HG03175 (cell line): ENCODE results near the gene PIM3.
"Not testable (repeated sequence)": the region's sequence is repeated elsewhere in the genome, so short reads cannot be mapped to it uniquely, and the experiment has no call there.

Source experiments
- ATAC-seq: cut with Tn5 transposase; IDR thresholded peaks from one replicate; pipeline ENCODE4 v1.9.1; 2021; ENCODE audit warnings: mild to moderate bottlenecking, moderate library complexity; ENCODE audit not compliant: unreplicated experiment

Gene PIM3

GRCh38 chr22:49981799-49982198, 21.2 kb downstream of the PIM3 start:
- ATAC-seq = not testable (repeated sequence)

DNA sequence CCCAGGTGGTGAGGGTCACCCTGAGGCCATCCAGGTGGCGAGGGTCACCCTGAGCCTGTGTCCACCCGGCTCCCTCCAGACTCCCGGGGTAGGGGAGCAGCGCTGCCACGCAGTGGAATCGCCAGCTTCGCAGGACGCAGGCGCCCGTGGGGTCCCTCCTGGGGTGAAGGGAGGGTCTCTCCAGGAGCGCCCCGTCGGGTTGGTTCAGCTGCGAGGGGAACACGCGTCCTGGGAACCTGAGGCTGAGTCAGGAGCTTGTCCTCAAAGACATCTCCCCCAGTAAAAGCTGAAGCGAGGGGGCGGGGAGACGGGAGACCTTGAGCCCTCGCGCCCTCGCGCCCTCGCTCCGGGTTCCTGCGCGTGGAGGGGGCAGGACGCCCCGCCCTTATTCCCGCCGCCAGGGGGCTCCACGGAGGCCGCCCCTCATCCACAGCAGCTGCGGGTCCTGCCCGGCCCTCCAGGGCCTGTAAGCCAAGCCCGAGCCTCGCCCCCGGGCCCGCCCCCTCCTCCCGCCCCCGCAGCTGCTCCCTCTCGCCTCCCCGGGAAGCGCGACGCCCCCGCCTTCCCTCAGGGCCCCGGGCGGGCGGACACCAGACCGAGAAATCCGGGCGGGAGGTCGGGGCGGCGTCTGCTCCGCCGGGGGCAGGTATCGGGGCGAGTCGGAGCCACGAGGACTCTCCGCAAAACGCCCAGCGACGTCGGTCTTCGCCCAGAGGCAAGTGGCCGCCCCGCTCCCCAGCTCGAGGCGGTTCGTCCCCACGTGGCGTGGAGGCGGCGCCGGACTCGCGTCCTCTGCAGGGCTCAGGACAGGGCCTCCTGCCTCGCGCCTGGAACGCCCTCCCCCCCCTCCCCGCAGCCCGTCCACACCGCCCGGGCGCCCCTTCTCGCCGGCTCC, 22.8 kb downstream of the PIM3 start:
- no peak for ATAC-seq

DNA sequence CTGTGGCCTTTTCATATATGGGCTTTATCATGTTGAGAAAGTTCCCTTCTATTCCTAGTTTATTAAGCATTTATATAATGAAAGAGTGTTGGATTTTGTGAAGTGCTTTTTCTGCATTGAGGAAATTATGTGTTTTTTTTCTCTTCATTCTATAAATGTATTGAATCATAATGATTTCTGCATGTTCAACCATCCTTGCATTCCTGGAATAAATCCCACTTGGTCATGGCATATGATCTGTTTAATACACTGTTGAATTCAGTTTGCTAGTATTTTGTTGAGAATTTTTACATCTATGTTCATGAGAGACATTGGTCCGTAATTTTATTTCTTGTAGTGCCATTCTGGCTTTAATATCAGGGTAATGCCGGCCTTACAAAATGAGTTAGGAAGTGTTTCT, 25.8 kb downstream of the PIM3 start:
- ATAC-seq = no peak

DNA sequence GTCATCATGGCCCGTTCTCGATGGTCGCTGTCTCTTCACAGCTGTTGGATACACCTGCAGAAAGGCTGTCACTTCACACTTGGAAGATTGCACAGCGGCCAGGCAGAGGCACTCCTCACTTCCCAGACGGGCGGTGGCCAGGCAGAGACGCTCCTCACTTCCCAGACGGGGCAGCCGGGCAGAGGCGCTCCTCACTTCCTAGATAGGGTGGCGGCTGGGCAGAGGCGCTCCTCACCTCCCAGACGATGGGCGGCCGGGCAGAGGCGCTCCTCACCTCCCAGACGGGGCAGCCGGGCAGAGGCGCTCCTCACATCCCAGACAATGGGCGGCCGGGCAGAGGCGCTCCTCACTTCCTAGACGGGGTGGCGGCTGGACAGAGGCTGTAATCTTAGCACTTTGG, 29.3 kb downstream of the PIM3 start:
- ATAC-seq = not testable (repeated sequence)

GRCh38 chr22:49991167-49991566, 30.6 kb downstream of the PIM3 start:
- no peak for ATAC-seq

DNA sequence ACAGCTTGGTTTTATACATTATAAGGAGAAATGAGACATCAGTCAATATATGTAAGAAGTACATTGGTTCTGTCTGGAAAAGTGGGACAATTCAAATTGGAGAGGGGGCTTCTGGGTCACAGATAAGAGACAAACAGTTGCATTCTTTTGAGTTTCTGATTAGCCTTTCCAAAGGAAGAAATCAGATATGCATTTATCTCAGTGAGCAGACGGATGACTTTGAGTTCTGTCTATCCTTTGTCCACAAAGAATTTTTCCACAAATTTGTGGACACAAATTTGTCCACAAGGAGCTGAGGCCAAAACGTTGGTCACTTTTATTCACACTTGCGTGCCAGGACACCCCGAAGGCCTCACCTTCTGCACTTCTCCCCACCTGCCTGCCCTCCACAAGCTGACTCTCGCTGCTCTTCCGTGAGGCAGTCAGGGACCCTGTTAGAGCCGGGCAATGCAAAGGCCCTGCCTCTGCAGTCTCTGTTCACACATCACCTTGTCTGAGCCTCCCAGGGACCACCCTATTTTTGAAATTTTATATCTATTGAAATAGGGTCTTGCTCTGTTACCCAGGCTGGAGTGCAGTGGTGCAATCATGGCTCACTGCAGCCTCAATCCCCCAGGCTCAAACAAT, 31.4 kb downstream of the PIM3 start:
- ATAC-seq = no peak

DNA sequence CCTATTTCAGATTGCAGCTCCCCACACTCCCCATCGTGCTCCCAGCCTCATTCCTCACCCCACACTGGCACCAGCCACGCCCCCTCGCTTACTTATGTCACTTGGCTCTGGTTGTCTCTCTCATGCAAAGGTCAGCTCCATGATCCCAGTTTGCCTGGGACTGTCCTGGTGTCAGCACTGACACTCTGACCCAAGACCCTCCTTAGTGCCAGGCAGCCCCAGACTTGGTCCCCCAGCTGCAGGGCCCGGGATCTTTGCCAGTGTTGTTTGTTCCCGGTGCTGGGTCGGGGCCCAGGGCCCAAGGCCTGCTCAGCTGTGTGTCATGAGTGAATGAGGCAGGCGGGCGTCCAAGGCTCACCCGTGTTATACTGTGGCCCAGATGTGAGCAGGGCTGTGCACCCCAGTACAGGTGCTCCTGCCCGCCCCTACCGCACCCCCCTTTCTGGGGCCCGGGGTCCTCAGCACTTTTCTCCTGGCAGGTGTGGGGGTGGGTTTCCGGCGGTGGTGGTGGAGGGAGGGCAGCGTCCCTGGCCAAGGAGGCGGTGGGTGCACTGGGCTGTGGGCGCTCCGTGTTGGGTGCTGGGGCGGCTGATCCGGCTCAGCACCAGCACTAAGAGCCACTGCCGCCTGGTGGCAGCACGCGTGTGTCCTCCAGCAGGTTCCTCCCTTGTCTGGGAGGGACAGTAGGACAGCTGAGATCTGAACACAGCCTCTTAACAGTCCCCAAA, 32.5 kb downstream of the PIM3 start:
- ATAC-seq = no peak

- no peak for ATAC-seq
Observed at GRCh38 chr22:49993649-49994360, 33.2 kb downstream of the PIM3 start.

GRCh38 chr22:49994361-49995040, 33.9 kb downstream of the PIM3 start:
- ATAC-seq = no peak

- ATAC-seq = no peak
Observed at GRCh38 chr22:49995041-49995360, 34.4 kb downstream of the PIM3 start.

GRCh38 chr22:49995361-49996118, 35.0 kb downstream of the PIM3 start:
- no peak for ATAC-seq

DNA sequence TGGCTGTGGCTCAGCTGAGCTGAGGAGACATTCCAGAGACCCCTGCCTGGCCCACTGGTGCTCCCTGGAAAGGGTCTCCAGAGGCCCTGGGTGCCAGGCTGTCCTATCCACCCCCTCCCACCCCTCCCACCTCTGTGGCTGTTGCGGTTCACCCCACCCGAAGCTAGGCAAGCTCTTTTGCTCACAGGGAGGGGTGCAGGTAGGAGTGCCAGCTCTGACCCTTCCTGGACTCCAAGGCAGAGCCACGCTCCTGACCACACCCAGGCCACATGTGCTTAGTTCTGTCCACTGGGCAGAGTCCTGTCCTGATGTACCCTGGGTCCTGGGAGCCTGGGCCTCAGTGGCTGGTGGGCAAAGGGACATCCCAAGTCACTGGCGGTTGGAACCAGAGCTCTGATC, 35.5 kb downstream of the PIM3 start:
- ATAC-seq = no peak

DNA sequence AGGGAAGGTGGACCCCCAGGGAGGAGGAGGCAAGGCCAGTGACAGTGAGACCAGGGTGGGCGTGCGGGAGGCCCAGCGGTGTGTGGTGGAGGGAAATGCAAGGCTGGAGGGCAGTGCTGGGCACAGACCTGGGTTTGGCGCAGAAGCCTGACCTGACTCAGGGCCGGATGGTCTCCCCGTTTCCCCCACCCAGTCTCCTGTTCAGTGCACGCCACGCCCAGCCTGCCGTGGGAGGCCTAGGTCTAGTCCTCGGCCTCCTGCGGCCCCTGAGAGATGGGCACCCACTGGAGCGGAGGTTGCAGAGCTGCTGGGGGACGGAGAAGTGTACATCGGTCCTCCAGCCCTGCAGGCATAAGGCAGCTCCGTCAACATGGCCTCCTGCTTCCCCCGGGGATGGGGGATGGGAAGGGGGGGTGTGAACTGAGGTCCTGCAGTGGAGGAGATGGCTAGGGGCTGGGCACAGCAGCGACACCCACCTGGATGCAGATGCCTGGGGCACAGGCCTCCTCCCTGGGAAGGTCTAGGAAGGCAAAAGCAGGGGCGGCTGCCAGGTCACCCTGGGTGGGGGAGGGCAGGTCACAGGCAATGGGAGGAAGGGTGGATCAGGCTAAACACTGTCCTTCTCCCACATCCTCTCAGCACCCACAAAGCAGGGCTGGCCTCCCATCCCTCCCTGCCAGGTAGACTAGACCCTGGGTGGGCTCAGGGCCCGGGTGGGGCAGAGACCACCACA, 36.1 kb downstream of the PIM3 start:
- ATAC-seq = no peak

GRCh38 chr22:49997251-49997599, 36.7 kb downstream of the PIM3 start:
- ATAC-seq = no peak

DNA sequence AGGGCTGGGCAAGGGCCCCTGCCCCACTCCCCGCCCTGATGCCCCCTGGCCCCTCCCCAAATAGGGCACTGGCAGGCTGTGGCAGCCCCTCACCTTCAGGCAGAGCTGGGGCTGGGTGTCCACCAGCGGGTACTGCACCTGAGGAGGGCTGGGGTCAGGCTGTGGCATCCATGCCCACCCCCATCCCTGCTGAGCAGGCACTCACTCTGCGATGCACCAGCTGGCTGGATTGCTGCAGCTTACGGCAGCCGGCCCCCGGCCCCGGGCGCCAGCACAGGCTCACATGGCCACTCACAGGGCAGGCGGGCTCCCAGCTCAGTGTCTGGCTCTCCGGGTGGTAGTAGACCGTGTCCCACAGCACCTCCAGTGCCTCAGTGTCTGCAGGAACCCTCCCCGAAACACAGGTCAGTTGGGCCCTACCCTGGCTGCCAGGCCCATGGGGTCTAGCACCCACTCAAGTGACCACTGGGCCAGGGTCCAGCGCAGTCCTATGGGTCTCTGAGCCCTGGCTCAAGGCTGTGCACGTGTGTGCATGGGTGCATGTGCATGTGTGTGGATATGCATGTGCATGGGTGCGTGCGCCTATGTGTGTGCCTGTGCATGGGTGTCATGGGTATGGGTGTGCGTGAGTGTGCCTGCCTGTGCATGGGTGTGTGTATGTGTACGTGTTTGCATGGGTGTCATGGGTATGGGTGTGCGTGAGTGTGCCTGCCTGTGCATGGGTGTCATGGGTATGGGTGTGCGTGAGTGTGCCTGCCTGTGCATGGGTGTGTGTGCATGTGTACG, 37.6 kb downstream of the PIM3 start:
- no peak for ATAC-seq

GRCh38 chr22:49998718-49999062, 38.1 kb downstream of the PIM3 start:
- ATAC-seq = no peak

DNA sequence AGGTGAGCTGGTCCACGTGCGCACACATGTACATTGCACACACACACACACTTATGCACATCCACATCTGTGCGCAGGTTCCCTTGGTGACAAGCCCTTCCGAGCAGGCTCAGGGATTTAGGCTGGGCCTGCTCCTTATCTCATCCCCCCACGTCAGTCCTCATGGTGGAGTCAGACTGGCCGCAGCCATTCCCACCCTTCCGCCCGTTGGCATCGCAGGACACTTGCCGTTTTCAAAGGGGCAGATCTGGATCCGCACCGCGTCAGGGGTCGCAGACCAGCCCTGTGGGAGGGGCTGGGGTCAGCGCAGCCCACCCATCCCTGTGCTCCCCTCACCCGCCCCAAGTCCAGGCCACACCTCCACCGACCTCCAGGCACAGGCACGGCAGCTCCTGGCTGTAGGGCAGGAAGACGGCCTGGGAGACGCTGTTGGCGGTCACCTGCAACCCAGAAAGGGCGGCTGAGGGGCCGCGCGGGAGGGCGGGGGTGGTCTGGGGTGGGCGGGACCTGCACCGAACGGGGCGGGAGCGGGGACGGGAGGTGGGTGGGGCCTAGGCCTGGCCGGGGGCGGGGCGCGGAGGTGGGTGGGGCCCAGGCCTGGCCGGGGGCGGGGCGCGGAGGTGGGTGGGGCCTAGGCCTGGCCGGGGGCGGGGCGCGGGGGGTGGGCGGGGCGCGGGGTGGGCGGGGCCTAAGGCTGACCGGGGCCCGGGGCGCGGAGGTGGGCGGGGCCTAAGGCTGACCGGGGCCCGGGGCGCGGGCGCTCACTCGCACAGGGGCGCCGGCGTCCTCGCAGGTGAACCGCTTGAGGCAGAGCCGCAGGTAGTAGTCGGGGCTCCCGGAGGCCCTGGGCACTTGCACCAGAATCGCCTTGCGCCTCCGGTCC, 38.7 kb downstream of the PIM3 start:
- no peak for ATAC-seq
